Measurements from ENCODE around the gene SLC50A1. TPM values are rescaled to one million over a fixed set of nuclear protein-coding genes. Genes with fewer than 3 reads are reported as not detected.

SLC50A1 gene
- total and polyA plus RNA-seq, 2 donors (not counting 1 experiment from before 2014, with no cell fraction given): 36.0 to 61.1 TPM

- H3K4me1 ChIP-seq (ENCODE audit: control insufficient read depth, extremely low read depth, insufficient read depth, low read length): peaks cover 2% of the 10 kb centered on the region
Measured at GRCh38 chr1:155123801-155124200, 11.9 kb upstream of the SLC50A1 start.

GRCh38 chr1:155124503-155125463, 10.9 kb upstream of the SLC50A1 start:
- TF ChIP-seq EZH2 (IDR thresholded peaks at IDR 0.05; ENCODE audit: low read length, missing control alignments) (no peak), CTCF (conservative IDR thresholded peaks at IDR 0.05 in 1 of 2, IDR thresholded peaks at IDR 0.05 in 1 of 2; ENCODE audit: low read depth in 1 of 2, low read length in 2 of 2) (no peak)
- Histone ChIP-seq H3K4me1 (ENCODE audit: control insufficient read depth, extremely low read depth, insufficient read depth, low read length) (peaks cover 2% of the 10 kb centered on the region), H3K9ac (ENCODE audit: insufficient read depth, low read length) (no peak overlapping the region), H3K4me3 (replicated peaks in 1 of 4; ENCODE audit: control extremely low read depth in 1 of 4, insufficient read depth in 1 of 4, low read depth in 3 of 4, low read length in 4 of 4) (no peak overlapping the region), H2AFZ (ENCODE audit: low read length) (no peak overlapping the region), H3K9me3 (ENCODE audit: control insufficient read depth, insufficient read depth, low read depth, low read length) (no peaks in the 10 kb centered on the region), H3K79me2 (ENCODE audit: control insufficient read depth, insufficient read depth, low read length) (no peaks in the 10 kb centered on the region), H3K27ac (ENCODE audit: insufficient read depth, low read length) (no peak overlapping the region), H4K20me1 (ENCODE audit: control insufficient read depth, extremely low read depth, insufficient read depth, low read length) (no peaks in the 10 kb centered on the region), H3K4me2 (ENCODE audit: extremely low read depth, insufficient read depth, low read length) (no peak overlapping the region), H3K27me3 (ENCODE audit: control insufficient read depth, insufficient read depth, low read length) (peaks cover 60% of the 10 kb centered on the region), H3K36me3 (ENCODE audit: control insufficient read depth, insufficient read depth, low read length) (no peaks in the 10 kb centered on the region)
- DNase-seq (ENCODE audit: low read depth in 2 of 2): peak in 1 of 2 donors; percentile 29

More at GRCh38 chr1:155123801-155124200, 11.9 kb upstream of the SLC50A1 start:
- Histone ChIP-seq H3K4me3 (replicated peaks in 1 of 4; ENCODE audit: control extremely low read depth in 1 of 4, insufficient read depth in 1 of 4, low read depth in 3 of 4, low read length in 4 of 4) (no peak overlapping the region), H3K36me3 (ENCODE audit: control insufficient read depth, insufficient read depth, low read length) (no peaks in the 10 kb centered on the region), H3K27me3 (ENCODE audit: control insufficient read depth, insufficient read depth, low read length) (peaks cover 51% of the 10 kb centered on the region), H3K9ac (ENCODE audit: insufficient read depth, low read length) (no peak overlapping the region), H3K27ac (ENCODE audit: insufficient read depth, low read length) (no peak overlapping the region), H4K20me1 (ENCODE audit: control insufficient read depth, extremely low read depth, insufficient read depth, low read length) (no peaks in the 10 kb centered on the region), H3K4me2 (ENCODE audit: extremely low read depth, insufficient read depth, low read length) (no peak overlapping the region), H3K79me2 (ENCODE audit: control insufficient read depth, insufficient read depth, low read length) (no peaks in the 10 kb centered on the region), H2AFZ (ENCODE audit: low read length) (no peak overlapping the region), H3K9me3 (ENCODE audit: control insufficient read depth, insufficient read depth, low read depth, low read length) (no peaks in the 10 kb centered on the region)
- TF ChIP-seq CTCF (conservative IDR thresholded peaks at IDR 0.05 in 1 of 2, IDR thresholded peaks at IDR 0.05 in 1 of 2; ENCODE audit: low read depth in 1 of 2, low read length in 2 of 2) (no peak), EZH2 (IDR thresholded peaks at IDR 0.05; ENCODE audit: low read length, missing control alignments) (no peak)
- no peak for DNase-seq (ENCODE audit: low read depth in 2 of 2)

- Histone ChIP-seq H4K20me1 (ENCODE audit: control insufficient read depth, extremely low read depth, insufficient read depth, low read length) (no peaks in the 10 kb centered on the region), H3K27me3 (ENCODE audit: control insufficient read depth, insufficient read depth, low read length) (peaks cover 55% of the 10 kb centered on the region), H3K4me2 (ENCODE audit: extremely low read depth, insufficient read depth, low read length) (no peak overlapping the region), H3K79me2 (ENCODE audit: control insufficient read depth, insufficient read depth, low read length) (no peaks in the 10 kb centered on the region), H3K36me3 (ENCODE audit: control insufficient read depth, insufficient read depth, low read length) (no peaks in the 10 kb centered on the region), H2AFZ (ENCODE audit: low read length) (no peak overlapping the region), H3K27ac (ENCODE audit: insufficient read depth, low read length) (no peak overlapping the region), H3K9me3 (ENCODE audit: control insufficient read depth, insufficient read depth, low read depth, low read length) (no peaks in the 10 kb centered on the region), H3K9ac (ENCODE audit: insufficient read depth, low read length) (no peak overlapping the region), H3K4me3 (replicated peaks in 1 of 4; ENCODE audit: control extremely low read depth in 1 of 4, insufficient read depth in 1 of 4, low read depth in 3 of 4, low read length in 4 of 4) (no peak overlapping the region), H3K4me1 (ENCODE audit: control insufficient read depth, extremely low read depth, insufficient read depth, low read length) (peaks cover 2% of the 10 kb centered on the region)
- TF ChIP-seq CTCF (conservative IDR thresholded peaks at IDR 0.05 in 1 of 2, IDR thresholded peaks at IDR 0.05 in 1 of 2; ENCODE audit: low read depth in 1 of 2, low read length in 2 of 2) (no peak), EZH2 (IDR thresholded peaks at IDR 0.05; ENCODE audit: low read length, missing control alignments) (no peak)
- DNase-seq (ENCODE audit: low read depth in 2 of 2): no peak
Measured at GRCh38 chr1:155125511-155125945, 10.1 kb upstream of the SLC50A1 start.
